Endothelial cell of umbilical vein (primary cell): ENCODE measurements around the gene DNAH10. TPM values are rescaled to one million over a fixed set of nuclear protein-coding genes. Genes with fewer than 3 reads are reported as not detected.

Source experiments
- BruUV-seq: library from RNA; stranded (reverse); fragments of 400-500 nt; replicated peaks from 2 replicates; lab custom pipeline; 2021; lab: Mats Ljungman, UMichigan
- CTCF ChIA-PET: fragments of 300-600, 350-600 bp; sonication (Branson Sonifier 250); formaldehyde crosslinking; loops from one replicate; lab custom pipeline; 2021; ENCODE audit warnings: antibody characterized with exemption, inconsistent platforms; lab: Charles Lee
- POLR2A ChIA-PET: fragments of 300-600, 350-600 bp; sonication (Branson Sonifier 250); formaldehyde crosslinking; loops from one replicate; lab custom pipeline; 2021; ENCODE audit warnings: antibody characterized with exemption, inconsistent platforms; lab: Charles Lee
- DNase-seq: peaks from one replicate; pipeline ENCODE4 v3.0.0-alpha.2; 2011; ENCODE audit warnings: low read depth, low spot score
- FAIRE-seq: peaks from 2 replicates; lab custom pipeline; 2011; peaks lifted over from hg19 to GRCh38; lab: Jason Lieb, UNC
- H2AFZ ChIP-seq: 2 replicates; pipeline ENCODE4 v1.6.0; 2012; ENCODE audit warnings: low read depth, low read length, control low read depth, inconsistent platforms
- H3K27ac ChIP-seq: 2 replicates; pipeline ENCODE4 v1.5.1; 2011; ENCODE audit warnings: low read depth, mild to moderate bottlenecking, control low read depth, low read length, moderate library complexity; ENCODE audit not compliant: insufficient read depth
- H3K27me3 ChIP-seq, 2 experiments: 2 replicates each; pipeline versions ENCODE4 v1.6.0 to v1.6.1; 2011; ENCODE audit warnings: low read length in 2 of 2, mixed read lengths in 1 of 2; ENCODE audit not compliant: control insufficient read depth in 2 of 2, insufficient read depth in 2 of 2
- H3K36me3 ChIP-seq, 2 experiments: 2 replicates in 1 of 2; 3 replicates in 1 of 2; pipeline ENCODE4 v1.5.1; 2011; ENCODE audit warnings: low read length in 2 of 2, mild to moderate bottlenecking in 1 of 2, moderate library complexity in 1 of 2; ENCODE audit not compliant: control insufficient read depth in 2 of 2, insufficient read depth in 2 of 2; ENCODE audit errors: extremely low read depth in 1 of 2
- H3K4me1 ChIP-seq: 3 replicates; pipeline ENCODE4 v1.5.1; 2011; ENCODE audit warnings: mild to moderate bottlenecking, low read length; ENCODE audit not compliant: control insufficient read depth, insufficient read depth; ENCODE audit errors: extremely low read depth
- H3K4me2 ChIP-seq: 2 replicates; pipeline ENCODE4 v1.6.1; 2011; ENCODE audit warnings: low read length, control low read depth, mixed read lengths; ENCODE audit not compliant: insufficient read depth
- H3K4me3 ChIP-seq, 3 experiments: fragments of 200-600 bp in 1 of 3; sonication (generic), shearing (Covaris generic) in 1 of 3; replicated peaks in 1 of 3; 2 replicates each; pipeline ENCODE4 v1.5.1; 2011 to 2016; ENCODE audit warnings: control low read depth in 3 of 3, low read length in 3 of 3, mild to moderate bottlenecking in 2 of 3, inconsistent platforms in 1 of 3, low read depth in 1 of 3, moderate library complexity in 1 of 3; ENCODE audit not compliant: insufficient read depth in 1 of 3
- H3K79me2 ChIP-seq: 2 replicates; pipeline ENCODE4 v1.6.0; 2012; ENCODE audit warnings: low read length, inconsistent platforms; ENCODE audit not compliant: control insufficient read depth, insufficient read depth
- H3K9ac ChIP-seq: replicated peaks from 2 replicates; pipeline ENCODE3; 2011; ENCODE audit warnings: low read length, control low read depth; ENCODE audit not compliant: insufficient read depth; ENCODE audit errors: extremely low read depth
- H3K9me1 ChIP-seq: replicated peaks from 3 replicates; pipeline ENCODE4 v1.6.0; 2011; ENCODE audit warnings: mild to moderate bottlenecking, low read length; ENCODE audit not compliant: control insufficient read depth, insufficient read depth; ENCODE audit errors: extremely low read depth
- H3K9me3 ChIP-seq: replicated peaks from 2 replicates; pipeline ENCODE4 v1.5.1; 2012; ENCODE audit warnings: low read length, inconsistent platforms; ENCODE audit not compliant: control insufficient read depth, insufficient read depth
- H4K20me1 ChIP-seq: replicated peaks from 2 replicates; pipeline ENCODE3; 2011; ENCODE audit warnings: mild to moderate bottlenecking, low read length; ENCODE audit not compliant: control insufficient read depth, insufficient read depth; ENCODE audit errors: extremely low read depth
- CTCF ChIP-seq, 2 donors: IDR thresholded peaks; 1 replicate in 1 of 2; 2 replicates in 1 of 2; pipeline ENCODE4 v1.5.1; 2011; ENCODE audit warnings: low read length in 2 of 2, mild to moderate bottlenecking in 2 of 2, moderate library complexity in 2 of 2, control low read depth in 1 of 2, inconsistent platforms in 1 of 2, low read depth in 1 of 2; ENCODE audit not compliant: insufficient read depth in 1 of 2; ENCODE audit errors: extremely low read depth in 1 of 2
- JUN ChIP-seq: IDR thresholded peaks from 2 replicates; pipeline ENCODE4 v1.6.1; 2011; ENCODE audit warnings: borderline replicate concordance, low read depth; ENCODE audit not compliant: insufficient read length, insufficient read depth
- MAX ChIP-seq: IDR thresholded peaks from 2 replicates; pipeline ENCODE4 v1.6.1; 2011; ENCODE audit not compliant: insufficient read depth, insufficient read length
- POLR2A ChIP-seq: IDR thresholded peaks from 2 replicates; pipeline ENCODE4 v1.6.1; 2012; ENCODE audit warnings: low read depth, mild to moderate bottlenecking, control low read depth, low read length
- POLR2AphosphoS5 ChIP-seq: IDR thresholded peaks from 2 replicates; pipeline ENCODE4 v1.6.1; 2012; ENCODE audit warnings: low read depth, mild to moderate bottlenecking, control low read depth, low read length, moderate library complexity; ENCODE audit not compliant: insufficient read depth
- dilution Hi-C: fragments of 300-500 bp; cut with MboI; formaldehyde crosslinking; loops from one replicate; pipeline ENCODE4 v1.15.0; 2019; ENCODE audit warnings: low sequenced_read_pairs; ENCODE audit not compliant: extremely low pct_ligation_motif_present
- intact Hi-C: fragments of 100-400 bp; cut with micrococcal nuclease; formaldehyde crosslinking; loops from one replicate; pipeline ENCODE4 v1.10.0; 2022
- polyA plus RNA-seq, 4 experiments: library from polyadenylated mRNA; depleted of rRNA in 3 of 4; stranded (reverse) in 3 of 4; unstranded in 1 of 4; fragments of >200 nt; gene quantifications; 2 replicates each; pipeline versions ENCODE4 v1.2.1 to v1.2.3, GENCODE V29; 2011 to 2012; ENCODE audit warnings: missing spikeins in 1 of 4
- total RNA-seq: library from RNA; stranded (reverse); gene quantifications from 2 replicates; pipeline ENCODE4 v1.2.3, GENCODE V29; 2021

The DNAH10 gene
- total and polyA plus RNA-seq, 2 donors (not counting 3 experiments of a cell fraction or from before 2014, with no cell fraction given) = 0.04 to 0.31 TPM

DNA sequence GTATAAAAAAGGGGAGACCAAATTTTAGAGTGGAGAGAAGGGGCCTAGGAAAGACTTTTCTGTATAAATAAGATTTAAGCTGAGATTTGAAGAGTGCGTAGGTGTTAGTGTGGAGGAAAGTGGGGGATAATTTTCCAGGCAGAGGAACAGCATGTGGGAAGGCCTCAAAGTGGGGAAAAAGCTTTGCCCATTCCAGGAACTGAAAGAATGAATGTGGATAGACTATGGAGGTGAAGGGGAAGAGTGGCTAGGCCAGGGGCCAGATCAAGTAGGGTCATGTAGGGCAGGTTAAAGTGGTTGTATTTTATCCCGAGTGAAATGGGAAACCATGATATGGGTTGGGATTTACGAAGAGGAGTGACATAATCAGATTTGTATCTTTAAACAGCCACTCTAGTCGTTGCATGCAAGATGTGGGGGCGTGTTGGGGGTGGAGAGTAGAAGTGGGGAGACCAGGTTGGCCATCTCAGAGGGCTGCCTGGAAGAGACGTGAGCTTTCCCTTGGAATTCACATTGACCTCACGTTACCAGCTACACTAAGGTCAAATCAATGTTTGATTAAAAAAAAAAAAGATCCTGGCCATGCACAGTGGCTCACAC lies 214.2 kb downstream of the DNAH10 start:
- no peaks in the 10 kb centered on the region for H4K20me1 ChIP-seq
- TF ChIP-seq MAX = no peak
- POLR2A ChIA-PET = no interaction called here
- DNase-seq (no peak), FAIRE-seq (no peak)
- peaks cover 0 to 3% of the 10 kb centered on the region in 2 experiments for H3K36me3 ChIP-seq
- intact Hi-C loops = no loop called here
- no peak overlapping the region for H2AFZ ChIP-seq
- H3K4me3 ChIP-seq = no peak overlapping the region
- H3K27me3 ChIP-seq = no peaks in the 10 kb centered on the region
- H3K4me2 ChIP-seq = no peak overlapping the region
- H3K9me3 ChIP-seq = no peaks in the 10 kb centered on the region
- no peak overlapping the region for H3K9ac ChIP-seq
- CTCF ChIA-PET = interaction anchor here (1.0 kb wide), 1 partner anchor 8 kb away, joined by 3 read pairs; no protein-coding TSS in a partner anchor
- no peaks in the 10 kb centered on the region for H3K9me1 ChIP-seq
- H3K4me1 ChIP-seq = peaks cover 4% of the 10 kb centered on the region
- dilution Hi-C loops = no loop called here
- peaks cover 5% of the 10 kb centered on the region for H3K79me2 ChIP-seq
- no peak overlapping the region for H3K27ac ChIP-seq
- no TSS peak for BruUV-seq

DNA sequence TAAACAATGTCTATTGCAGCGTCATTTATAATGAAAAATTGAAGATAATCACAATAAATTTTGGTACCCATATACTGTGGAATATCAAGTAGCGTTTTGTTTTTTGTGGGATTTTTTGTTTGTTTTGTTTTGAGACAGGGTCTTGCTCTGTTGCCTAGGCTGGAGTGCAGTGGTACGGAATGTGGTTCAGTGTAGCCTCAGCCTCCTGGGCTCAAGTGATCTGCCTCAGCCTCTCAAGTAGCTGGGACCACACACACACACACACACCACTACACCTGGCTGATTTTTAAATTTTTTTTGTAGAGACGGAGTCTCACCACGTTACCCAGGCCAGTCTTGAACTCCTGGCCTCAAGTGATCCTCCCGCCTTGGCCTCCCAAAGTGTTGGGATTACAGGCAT lies 217.5 kb downstream of the DNAH10 start:
- Histone ChIP-seq H3K4me1 (no peaks in the 10 kb centered on the region), H3K9me3 (no peaks in the 10 kb centered on the region), H3K9me1 (no peaks in the 10 kb centered on the region), H3K27me3 (no peaks in the 10 kb centered on the region), H3K36me3 (peaks cover 0 to 11% of the 10 kb centered on the region in 2 experiments), H3K4me3 (no peak overlapping the region), H2AFZ (no peak overlapping the region), H3K79me2 (peaks cover 9% of the 10 kb centered on the region), H3K9ac (no peak overlapping the region), H4K20me1 (no peaks in the 10 kb centered on the region), H3K4me2 (no peak overlapping the region), H3K27ac (no peak overlapping the region)
- no peak for DNase-seq
- CTCF ChIA-PET = interaction anchor here (1.6 kb wide), 1 partner anchor 74 kb away, joined by 6 read pairs; no protein-coding TSS in a partner anchor
- no peak for TF ChIP-seq CTCF (IDR thresholded peaks at IDR 0.05; ENCODE audit: extremely low read depth in 1 of 2, insufficient read depth in 1 of 2, low read depth in 1 of 2, low read length in 2 of 2)
- TF ChIP-seq POLR2AphosphoS5 = no peak
- TF ChIP-seq POLR2A = no peak
- TF ChIP-seq MAX = no peak
- no peak for TF ChIP-seq JUN
- POLR2A ChIA-PET = no interaction called here
- intact Hi-C loops = no loop called here
- FAIRE-seq = no peak
- dilution Hi-C loops = no loop called here
- no TSS peak for BruUV-seq
